Upper lobe of right lung (tissue), 1 donor: ENCODE results near the gene BCL6B. TPM values are rescaled to one million over a fixed set of nuclear protein-coding genes. Genes with fewer than 3 reads are reported as not detected.
"Not testable (repeated sequence)": the region's sequence is repeated elsewhere in the genome, so short reads cannot be mapped to it uniquely, and the experiment has no call there.

ENCODE experiments used
- ATAC-seq: fragments of 200-7000 bp; cut with Tn5 transposase; one replicate; pipeline ENCODE4 v1.9.1; 2020; ENCODE audit warnings: mild to moderate bottlenecking, moderate library complexity
- DNase-seq: peaks from one replicate; pipeline ENCODE4 v3.0.0-alpha.2; 2020
- H3K27ac ChIP-seq: fragments of 200-600 bp; one replicate; pipeline ENCODE4 v1.8.0; 2022
- H3K27me3 ChIP-seq: fragments of 200-600 bp; one replicate; pipeline ENCODE4 v1.8.0; 2022; ENCODE audit warnings: mild to moderate bottlenecking
- H3K36me3 ChIP-seq: fragments of 200-600 bp; one replicate; pipeline ENCODE4 v1.8.0; 2022
- H3K4me1 ChIP-seq: fragments of 200-600 bp; one replicate; pipeline ENCODE4 v1.8.0; 2022
- H3K4me3 ChIP-seq: fragments of 200-600 bp; one replicate; pipeline ENCODE4 v1.8.0; 2022; ENCODE audit warnings: mild to moderate bottlenecking
- H3K9me3 ChIP-seq: fragments of 200-600 bp; one replicate; pipeline ENCODE4 v1.8.0; 2022
- CTCF ChIP-seq: fragments of 200-600 bp; IDR thresholded peaks from one replicate; pipeline ENCODE4 v1.8.0; 2022; ENCODE audit warnings: antibody characterized with exemption
- intact Hi-C: fragments of 100-400 bp; cut with DNase I; formaldehyde crosslinking; loops from one replicate; pipeline ENCODE4 v1.11.0; 2022
- total RNA-seq: library from RNA; stranded (reverse); fragmentation: NEBNext Ultra II Directional; extraction: Animal tissue kit (Norgen Biotek cat#: 25700); gene quantifications from one replicate; pipeline ENCODE4 v1.2.1, GENCODE V29; 2021
- donor health status: DM: no; HTN: yes; CAD: no; lungs with severe emphysema.

The BCL6B gene
- total RNA-seq, 1 donor from 2014 or later = 42.6 TPM

DNA sequence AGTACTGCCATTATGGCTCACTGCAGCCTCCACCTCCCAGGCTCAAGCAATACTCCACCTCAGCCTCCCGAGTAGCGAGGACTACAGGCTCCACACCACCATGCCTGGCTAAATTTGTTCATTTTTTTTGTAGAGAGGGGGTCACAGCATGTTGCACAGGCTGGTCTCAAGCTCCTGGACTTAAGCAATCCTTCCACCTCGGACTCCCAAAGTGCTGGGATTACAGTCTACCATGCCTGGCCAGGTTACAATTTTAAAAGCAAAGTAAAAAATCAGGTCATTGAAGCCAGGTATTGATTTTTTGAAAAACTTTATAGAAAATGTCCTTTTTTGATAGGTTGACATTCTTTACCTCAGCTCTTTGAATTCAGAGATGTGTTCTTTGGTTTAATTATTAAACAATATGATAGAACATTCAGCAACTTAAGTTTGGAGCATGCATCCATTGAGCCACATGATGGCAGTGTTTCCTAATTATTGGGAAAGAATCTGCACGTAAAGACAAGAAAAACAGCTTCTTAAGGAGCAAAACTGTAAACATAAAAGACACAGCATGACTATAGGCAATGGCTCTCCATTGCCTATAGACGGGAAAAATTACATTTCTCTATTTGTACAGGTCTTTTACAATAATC, 22.8 kb downstream of the BCL6B start:
- ATAC-seq (peak; percentile 42), DNase-seq (no peak)
- peak overlapping the region; percentile 86 for H3K27ac ChIP-seq
- H3K36me3 ChIP-seq = no peaks in the 10 kb centered on the region
- intact Hi-C loops = no loop called here
- H3K4me1 ChIP-seq = peaks cover 37% of the 10 kb centered on the region
- H3K9me3 ChIP-seq = no peaks in the 10 kb centered on the region
- H3K27me3 ChIP-seq = no peaks in the 10 kb centered on the region
- peak overlapping the region; percentile 49 for H3K4me3 ChIP-seq
- TF ChIP-seq CTCF = peak; percentile 81

GRCh38 chr17:7046127-7046724, 23.4 kb downstream of the BCL6B start:
- Histone ChIP-seq H3K9me3 (no peaks in the 10 kb centered on the region), H3K4me3 (peak overlapping the region; percentile 49), H3K27ac (peak overlapping the region; percentile 86), H3K27me3 (no peaks in the 10 kb centered on the region), H3K36me3 (no peaks in the 10 kb centered on the region), H3K4me1 (peaks cover 37% of the 10 kb centered on the region)
- intact Hi-C loops = no loop called here
- TF ChIP-seq CTCF = no peak
- DNase-seq = peak; percentile 94
- ATAC-seq = peak; percentile 79

DNA sequence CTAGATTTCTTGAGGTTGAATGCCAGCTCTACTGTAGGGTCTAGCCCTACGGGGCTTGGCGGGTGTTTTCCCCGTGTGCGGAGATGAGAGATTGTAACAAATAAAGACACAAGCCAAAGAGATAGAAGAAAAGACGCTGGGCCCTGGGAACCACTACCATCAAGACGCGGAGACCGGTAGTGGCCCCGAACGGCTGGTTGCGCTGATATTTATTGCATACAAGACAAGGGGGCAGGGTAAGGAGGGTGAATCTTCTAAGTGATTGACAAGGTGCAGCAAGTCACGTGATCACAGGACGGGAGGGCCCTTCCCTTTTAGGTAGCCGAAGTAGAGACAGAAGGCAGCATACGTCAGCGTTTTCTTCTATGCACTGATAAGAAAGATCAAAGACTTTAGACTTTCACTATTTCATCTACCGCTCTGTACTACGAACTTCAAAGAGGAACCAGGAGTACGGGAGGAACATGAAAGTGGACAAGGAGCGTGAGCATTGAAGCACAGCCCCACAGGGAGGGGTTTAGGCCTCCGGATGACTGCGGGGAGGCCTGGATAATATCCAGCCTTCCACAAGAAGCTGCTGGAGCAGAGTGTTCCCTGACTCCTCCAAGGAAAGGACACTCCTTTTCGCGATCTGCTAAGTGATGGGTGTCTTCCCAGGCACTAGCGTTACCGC, 24.0 kb downstream of the BCL6B start:
- Histone ChIP-seq H3K4me1 (peaks cover 37% of the 10 kb centered on the region), H3K27ac (peak overlapping the region; percentile 86)
- intact Hi-C loops = not testable (repeated sequence)

GRCh38 chr17:7047566-7047965, 24.7 kb downstream of the BCL6B start:
- Histone ChIP-seq H3K9me3 (no peaks in the 10 kb centered on the region), H3K27ac (no peak overlapping the region), H3K4me1 (peaks cover 32% of the 10 kb centered on the region), H3K4me3 (peak overlapping the region; percentile 49), H3K27me3 (no peaks in the 10 kb centered on the region), H3K36me3 (no peaks in the 10 kb centered on the region)
- ATAC-seq = no peak
- DNase-seq = no peak
- intact Hi-C loops = no loop called here
- TF ChIP-seq CTCF = no peak

More for the DNA sequence above, 24.0 kb downstream of the BCL6B start:
- not testable (repeated sequence) for H3K27me3 ChIP-seq, DNase-seq, H3K9me3 ChIP-seq, ATAC-seq, H3K36me3 ChIP-seq
- peak overlapping the region; percentile 49 for H3K4me3 ChIP-seq

GRCh38 chr17:7048968-7049367, 26.1 kb downstream of the BCL6B start:
- Histone ChIP-seq H3K9me3 (no peaks in the 10 kb centered on the region), H3K27me3 (no peaks in the 10 kb centered on the region), H3K4me1 (peaks cover 18% of the 10 kb centered on the region), H3K36me3 (no peaks in the 10 kb centered on the region), H3K4me3 (no peak overlapping the region), H3K27ac (no peak overlapping the region)
- DNase-seq (no peak), ATAC-seq (no peak)
- no peak for TF ChIP-seq CTCF
- intact Hi-C loops = no loop called here

DNA sequence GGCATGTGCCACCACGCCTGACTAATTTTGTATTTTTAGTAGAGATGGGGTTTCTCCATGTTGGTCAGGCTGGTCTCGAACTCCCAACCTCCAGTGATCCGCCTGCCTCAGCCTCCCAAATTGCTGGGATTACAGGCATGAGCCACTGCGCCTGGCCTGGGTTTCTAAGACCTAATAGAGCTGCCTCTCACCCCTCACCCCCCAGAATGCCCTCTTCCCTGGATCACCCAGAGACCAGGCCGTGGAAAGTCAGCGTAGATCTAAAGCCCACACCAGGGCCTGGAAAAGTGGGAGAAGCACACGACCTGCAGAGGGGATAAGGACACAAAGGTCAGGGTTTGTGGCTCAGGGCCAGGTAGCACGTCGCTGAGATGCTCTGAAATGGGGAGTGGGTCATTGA, 27.7 kb downstream of the BCL6B start:
- H3K4me3 ChIP-seq, ATAC-seq, H3K27ac ChIP-seq, H3K27me3 ChIP-seq, H3K36me3 ChIP-seq, DNase-seq, H3K9me3 ChIP-seq: not testable (repeated sequence)
- intact Hi-C loops = loop anchor here (5.0 kb wide), 1 partner anchor 87 kb away; no protein-coding TSS in a partner anchor
- H3K4me1 ChIP-seq = peaks cover 17% of the 10 kb centered on the region
